SU-DHL-6 (cell line): Measurements from ENCODE around the gene ANKRD17.
"Not testable (repeated sequence)": the region's sequence is repeated elsewhere in the genome, so short reads cannot be mapped to it uniquely, and the experiment has no call there.

Experiments used
- H2AFZ ChIP-seq: fragments of 200-600 bp; sonication (generic); 2 replicates; pipeline ENCODE4 v1.6.1; 2014; ENCODE audit warnings: low read depth, mild to moderate bottlenecking, moderate library complexity, mixed read lengths, antibody characterized with exemption, low read length; ENCODE audit not compliant: severe bottlenecking
- H3F3A ChIP-seq: fragments of 200-600 bp; shearing (Covaris generic); 2 replicates; pipeline ENCODE4 v1.6.0; 2016; ENCODE audit warnings: antibody characterized with exemption, mild to moderate bottlenecking; ENCODE audit not compliant: insufficient read depth
- H3K27ac ChIP-seq: fragments of 200-600 bp; sonication (generic); 2 replicates; pipeline ENCODE4 v1.5.1; 2016; ENCODE audit warnings: low read depth, mild to moderate bottlenecking, low read length, moderate library complexity, mixed read lengths
- H3K27me3 ChIP-seq: fragments of 200-600 bp; sonication (generic), shearing (Covaris generic); 2 replicates; pipeline ENCODE4 v1.6.0; 2014; ENCODE audit warnings: mild to moderate bottlenecking, low read length
- H3K36me3 ChIP-seq: fragments of 200-600 bp; sonication (generic); 2 replicates; pipeline ENCODE4 v1.6.1; 2014; ENCODE audit warnings: mild to moderate bottlenecking, low read length, mixed read lengths
- H3K4me2 ChIP-seq: fragments of 300-600, 200-600 bp; shearing (Covaris generic), sonication (generic); 2 replicates; pipeline ENCODE4 v1.6.0; 2014; ENCODE audit warnings: low read length, low read depth, mild to moderate bottlenecking; ENCODE audit not compliant: poor library complexity, severe bottlenecking
- H3K4me3 ChIP-seq: fragments of 200-600 bp; sonication (generic); 2 replicates; pipeline ENCODE4 v1.5.1; 2014; ENCODE audit warnings: antibody characterized with exemption, low read length, mild to moderate bottlenecking, mixed read lengths; ENCODE audit not compliant: insufficient read depth, poor library complexity, severe bottlenecking
- H3K79me2 ChIP-seq: fragments of 200-600 bp; sonication (generic); 2 replicates; pipeline ENCODE4 v1.6.1; 2014; ENCODE audit warnings: mild to moderate bottlenecking, low read length, moderate library complexity; ENCODE audit not compliant: insufficient read depth
- H3K9ac ChIP-seq: fragments of 200-600 bp; sonication (generic); 2 replicates; pipeline ENCODE4 v1.7.0; 2014; ENCODE audit warnings: mild to moderate bottlenecking, low read length
- H3K9me2 ChIP-seq: fragments of 200-600 bp; sonication (generic); replicated peaks from 2 replicates; pipeline ENCODE4 v1.6.1; 2014; ENCODE audit warnings: low read length; ENCODE audit not compliant: insufficient read depth
- H3K9me3 ChIP-seq: fragments of 200-600 bp; sonication (generic); 2 replicates; pipeline ENCODE4 v1.6.1; 2014; ENCODE audit warnings: low read length, mixed read lengths; ENCODE audit not compliant: insufficient read depth
- H4K20me1 ChIP-seq: fragments of 200-600 bp; sonication (generic); 2 replicates; pipeline ENCODE4 v1.6.1; 2014; ENCODE audit warnings: low read depth, mild to moderate bottlenecking, antibody characterized with exemption, low read length, moderate library complexity, mixed read lengths
- CTCF ChIP-seq: fragments of 200-600 bp; sonication (generic); IDR thresholded peaks from one replicate; pipeline ENCODE4 v1.5.1; 2017; ENCODE audit warnings: antibody characterized with exemption, mild to moderate bottlenecking, low read length, moderate library complexity; ENCODE audit not compliant: insufficient read depth, poor library complexity, severe bottlenecking
- EZH2phosphoT487 ChIP-seq: fragments of 200-600 bp; sonication (generic), shearing (Covaris generic); conservative IDR thresholded peaks from 2 replicates; pipeline ENCODE4 v1.6.1; 2018; ENCODE audit warnings: mild to moderate bottlenecking, antibody characterized with exemption, low read length, moderate library complexity, mixed read lengths

ANKRD17 gene

GRCh38 chr4:73230865-73231517 lies 27.6 kb downstream of the ANKRD17 start:
- TF ChIP-seq CTCF (no peak), EZH2phosphoT487 (no peak)

GRCh38 chr4:73228800-73229199 lies 29.8 kb downstream of the ANKRD17 start:
- peaks cover 60% of the 10 kb centered on the region for H3K79me2 ChIP-seq
- H4K20me1 ChIP-seq, result not testable (repeated sequence)

More at GRCh38 chr4:73230865-73231517, 27.6 kb downstream of the ANKRD17 start:
- Histone ChIP-seq H3K79me2 (peaks cover 58% of the 10 kb centered on the region), H2AFZ (no peak overlapping the region), H4K20me1 (no peaks in the 10 kb centered on the region), H3K27me3 (no peaks in the 10 kb centered on the region), H3K9ac (no peak overlapping the region), H3K27ac (no peak overlapping the region), H3K9me3 (no peaks in the 10 kb centered on the region), H3F3A (no peaks in the 10 kb centered on the region), H3K4me2 (no peak overlapping the region), H3K36me3 (no peaks in the 10 kb centered on the region; the same call in 1 of the 2 replicates), H3K4me3 (no peak overlapping the region), H3K9me2 (no peaks in the 10 kb centered on the region)

GRCh38 chr4:73224886-73225285 lies 33.7 kb downstream of the ANKRD17 start:
- H3F3A ChIP-seq, result no peaks in the 10 kb centered on the region; the same call in 1 of the 2 replicates
- H3K27me3 ChIP-seq, result no peaks in the 10 kb centered on the region
- no peak overlapping the region for H3K4me2 ChIP-seq
- no peak overlapping the region for H3K27ac ChIP-seq
- TF ChIP-seq CTCF (no peak), EZH2phosphoT487 (no peak)
- no peaks in the 10 kb centered on the region for H4K20me1 ChIP-seq
- H3K36me3 ChIP-seq, result no peaks in the 10 kb centered on the region; the same call in 1 of the 2 replicates
- peaks cover 77% of the 10 kb centered on the region for H3K79me2 ChIP-seq
- H3K9ac ChIP-seq, result no peak overlapping the region
- H3K9me2 ChIP-seq, result no peaks in the 10 kb centered on the region
- no peak overlapping the region for H3K4me3 ChIP-seq
- no peak overlapping the region for H2AFZ ChIP-seq
- no peaks in the 10 kb centered on the region for H3K9me3 ChIP-seq

More at GRCh38 chr4:73228800-73229199, 29.8 kb downstream of the ANKRD17 start:
- H3K9me2 ChIP-seq, H3K27me3 ChIP-seq, H3K27ac ChIP-seq, H3K4me2 ChIP-seq, H3K4me3 ChIP-seq, H2AFZ ChIP-seq, H3K9me3 ChIP-seq, H3K9ac ChIP-seq, H3K36me3 ChIP-seq, H3F3A ChIP-seq: not testable (repeated sequence)

- H3K79me2 ChIP-seq, result peaks cover 79% of the 10 kb centered on the region
- H3K36me3 ChIP-seq, result no peaks in the 10 kb centered on the region
- H4K20me1 ChIP-seq, result no peaks in the 10 kb centered on the region
- no peak overlapping the region for H3K27ac ChIP-seq
- TF ChIP-seq CTCF (no peak), EZH2phosphoT487 (no peak)
- no peak overlapping the region for H3K4me3 ChIP-seq
- H2AFZ ChIP-seq, result no peak overlapping the region
- H3K9me2 ChIP-seq, result no peaks in the 10 kb centered on the region
- no peak overlapping the region for H3K9ac ChIP-seq
- H3K27me3 ChIP-seq, result no peaks in the 10 kb centered on the region
- H3K4me2 ChIP-seq, result no peak overlapping the region
- H3K9me3 ChIP-seq, result no peaks in the 10 kb centered on the region
- H3F3A ChIP-seq, result no peaks in the 10 kb centered on the region; the same call in 1 of the 2 replicates
Observed at GRCh38 chr4:73223258-73223650, 35.3 kb downstream of the ANKRD17 start.
